Osteoblast (primary cell): ENCODE measurements around the gene TF. TPM values are rescaled to one million over a fixed set of nuclear protein-coding genes. Genes with fewer than 3 reads are reported as not detected.

ENCODE experiments used
- DNase-seq: peaks from one replicate; pipeline ENCODE4 v3.0.0; 2011; ENCODE audit warnings: low spot score, mixed read lengths; ENCODE audit not compliant: insufficient read length; ENCODE audit errors: missing footprints
- H2AFZ ChIP-seq: 2 replicates; pipeline ENCODE4 v1.6.0; 2011; ENCODE audit warnings: mild to moderate bottlenecking, low read length
- H3K27ac ChIP-seq: 2 replicates; pipeline ENCODE4 v1.5.1; 2011; ENCODE audit warnings: mild to moderate bottlenecking, low read depth, low read length, moderate library complexity
- H3K27me3 ChIP-seq: 2 replicates; pipeline ENCODE4 v1.6.0; 2012; ENCODE audit warnings: mild to moderate bottlenecking, control low read depth, inconsistent platforms, low read length, moderate library complexity; ENCODE audit not compliant: insufficient read depth
- H3K36me3 ChIP-seq: 2 replicates; pipeline ENCODE4 v1.5.1; 2011; ENCODE audit warnings: mild to moderate bottlenecking, low read length, control low read depth, moderate library complexity; ENCODE audit not compliant: insufficient read depth
- H3K4me1 ChIP-seq: 2 replicates; pipeline ENCODE4 v1.5.1; 2011; ENCODE audit warnings: mild to moderate bottlenecking, low read length, control low read depth, moderate library complexity; ENCODE audit not compliant: insufficient read depth
- H3K4me2 ChIP-seq: 2 replicates; pipeline ENCODE4 v1.6.0; 2011; ENCODE audit warnings: mild to moderate bottlenecking, low read length; ENCODE audit not compliant: insufficient read depth
- H3K4me3 ChIP-seq: fragments of 200-600 bp; sonication (generic); 3 replicates; pipeline ENCODE4 v1.5.1; 2012; ENCODE audit warnings: mild to moderate bottlenecking, low read length, inconsistent platforms; ENCODE audit not compliant: insufficient read depth
- H3K79me2 ChIP-seq: 2 replicates; pipeline ENCODE4 v1.6.0; 2012; ENCODE audit warnings: mild to moderate bottlenecking, low read length, control low read depth, inconsistent platforms; ENCODE audit not compliant: insufficient read depth
- H3K9me3 ChIP-seq: 2 replicates; pipeline ENCODE4 v1.5.1; 2011; ENCODE audit warnings: low read depth, low read length, control low read depth
- H4K20me1 ChIP-seq: 2 replicates; pipeline ENCODE4 v1.6.0; 2012; ENCODE audit warnings: mild to moderate bottlenecking, low read length, control low read depth; ENCODE audit not compliant: insufficient read depth
- CTCF ChIP-seq: IDR thresholded peaks from 2 replicates; pipeline ENCODE4 v1.5.1; 2011; ENCODE audit warnings: mild to moderate bottlenecking, low read depth, low read length, moderate library complexity; ENCODE audit errors: extremely low read depth
- total RNA-seq: library from RNA; depleted of rRNA; stranded (reverse); fragments of >200 nt; gene quantifications from 2 replicates; pipeline ENCODE4 v1.2.3, GENCODE V29; 2012

TF gene
- total RNA-seq, 1 donor, result 0.36 TPM

GRCh38 chr3:133815386-133815785, 69.2 kb downstream of the TF start:
- DNase-seq, result no peak
- Histone ChIP-seq H3K27ac (no peak overlapping the region), H4K20me1 (peaks cover 17% of the 10 kb centered on the region), H2AFZ (no peak overlapping the region), H3K4me3 (no peak overlapping the region), H3K9me3 (no peaks in the 10 kb centered on the region), H3K4me1 (peaks cover 7% of the 10 kb centered on the region), H3K27me3 (no peaks in the 10 kb centered on the region), H3K36me3 (peaks cover 73% of the 10 kb centered on the region), H3K4me2 (no peak overlapping the region), H3K79me2 (peaks cover 2% of the 10 kb centered on the region)
- TF ChIP-seq CTCF, result no peak

GRCh38 chr3:133820129-133820528, 73.9 kb downstream of the TF start:
- peaks cover 8% of the 10 kb centered on the region for H3K4me1 ChIP-seq
- DNase-seq, result no peak
- H3K27ac ChIP-seq, result no peak overlapping the region
- no peak for TF ChIP-seq CTCF
- peaks cover 84% of the 10 kb centered on the region for H3K36me3 ChIP-seq
- H2AFZ ChIP-seq, result no peak overlapping the region
- no peaks in the 10 kb centered on the region for H3K27me3 ChIP-seq
- no peak overlapping the region for H3K4me3 ChIP-seq
- H3K9me3 ChIP-seq, result no peaks in the 10 kb centered on the region
- no peak overlapping the region for H3K4me2 ChIP-seq
- H3K79me2 ChIP-seq, result peaks cover 4% of the 10 kb centered on the region
- peaks cover 23% of the 10 kb centered on the region for H4K20me1 ChIP-seq

- peaks cover 74% of the 10 kb centered on the region for H3K36me3 ChIP-seq
- H3K79me2 ChIP-seq, result peaks cover 4% of the 10 kb centered on the region
- no peaks in the 10 kb centered on the region for H3K9me3 ChIP-seq
- H3K4me2 ChIP-seq, result no peak overlapping the region
- H2AFZ ChIP-seq, result no peak overlapping the region
- peak overlapping the region; percentile 1 for H3K27ac ChIP-seq
- TF ChIP-seq CTCF, result no peak
- no peak overlapping the region for H3K4me3 ChIP-seq
- H3K27me3 ChIP-seq, result no peaks in the 10 kb centered on the region
- DNase-seq, result no peak
- H3K4me1 ChIP-seq, result peaks cover 8% of the 10 kb centered on the region
- H4K20me1 ChIP-seq, result peaks cover 23% of the 10 kb centered on the region
Measured at GRCh38 chr3:133820889-133821675, 74.9 kb downstream of the TF start.

- Histone ChIP-seq H4K20me1 (peaks cover 23% of the 10 kb centered on the region), H3K4me2 (no peak overlapping the region), H3K4me3 (no peak overlapping the region), H3K27ac (peak overlapping the region; percentile 20), H2AFZ (no peak overlapping the region), H3K4me1 (peaks cover 8% of the 10 kb centered on the region), H3K9me3 (no peaks in the 10 kb centered on the region), H3K79me2 (peaks cover 4% of the 10 kb centered on the region), H3K27me3 (no peaks in the 10 kb centered on the region), H3K36me3 (peaks cover 65% of the 10 kb centered on the region)
- no peak for DNase-seq
- TF ChIP-seq CTCF, result peak; percentile 63
Measured at GRCh38 chr3:133821767-133822638, 75.8 kb downstream of the TF start.
